OCI-LY3 (cell line): ENCODE data around the gene CNN2.

Source experiments
- EZH2phosphoT487 ChIP-seq: fragments of 200-600 bp; shearing (Covaris generic); IDR thresholded peaks from 2 replicates; pipeline ENCODE4 v1.6.1; 2018; ENCODE audit warnings: antibody characterized with exemption, mixed run types, low read depth
- TF ChIP-seq, protein P1 (sequence below): fragments of 200-600, 300-600 bp; sonication (generic); IDR thresholded peaks from 2 replicates; pipeline ENCODE4 v1.5.1; 2014; ENCODE audit warnings: antibody characterized with exemption, low read length, low read depth

DNA sequence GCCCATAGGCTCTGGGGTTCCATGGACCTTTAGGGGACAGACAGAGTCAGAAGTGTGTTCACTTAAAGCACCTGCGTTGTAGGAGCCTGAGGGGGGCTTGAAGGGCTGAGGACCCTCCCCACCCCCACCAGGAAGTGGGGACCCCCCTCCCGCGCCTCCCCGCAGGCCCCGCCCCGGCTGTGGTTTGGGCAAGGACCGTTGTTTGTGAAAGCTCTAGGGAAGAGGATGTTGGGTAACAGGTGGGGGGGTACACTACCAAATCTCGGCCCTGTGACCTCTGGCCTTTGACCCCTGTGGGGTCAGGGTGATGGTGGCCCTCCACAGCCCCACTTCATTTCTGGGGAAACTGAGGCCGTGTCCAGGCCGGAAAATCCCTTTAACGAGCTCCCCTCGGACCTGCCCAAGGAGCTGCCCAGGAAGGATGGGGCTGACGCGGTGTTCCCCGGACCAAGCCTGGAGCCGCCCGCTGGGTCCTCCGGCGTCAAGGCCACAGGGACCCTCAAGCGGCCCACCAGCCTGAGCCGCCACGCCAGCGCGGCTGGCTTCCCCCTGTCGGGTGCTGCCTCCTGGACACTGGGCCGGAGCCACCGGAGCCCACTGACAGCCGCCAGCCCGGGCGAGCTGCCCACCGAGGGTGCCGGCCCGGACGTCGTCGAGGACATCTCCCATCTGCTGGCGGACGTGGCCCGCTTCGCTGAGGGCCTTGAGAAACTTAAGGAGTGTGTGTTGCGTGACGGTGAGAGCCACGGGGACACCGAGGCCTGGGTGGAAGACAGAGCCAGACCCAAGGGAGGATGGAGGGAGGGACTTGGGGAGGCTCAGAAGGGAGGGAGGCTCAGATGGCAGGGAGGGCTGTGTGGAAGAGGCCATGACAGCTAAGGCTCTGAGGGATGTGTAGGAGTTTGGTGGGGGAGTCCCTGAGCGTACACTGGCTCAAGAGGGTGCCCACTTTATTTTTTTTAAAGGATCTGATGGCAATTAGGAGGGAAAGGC is 41.9 kb downstream of the CNN2 start:
- TF ChIP-seq, protein P1, sequence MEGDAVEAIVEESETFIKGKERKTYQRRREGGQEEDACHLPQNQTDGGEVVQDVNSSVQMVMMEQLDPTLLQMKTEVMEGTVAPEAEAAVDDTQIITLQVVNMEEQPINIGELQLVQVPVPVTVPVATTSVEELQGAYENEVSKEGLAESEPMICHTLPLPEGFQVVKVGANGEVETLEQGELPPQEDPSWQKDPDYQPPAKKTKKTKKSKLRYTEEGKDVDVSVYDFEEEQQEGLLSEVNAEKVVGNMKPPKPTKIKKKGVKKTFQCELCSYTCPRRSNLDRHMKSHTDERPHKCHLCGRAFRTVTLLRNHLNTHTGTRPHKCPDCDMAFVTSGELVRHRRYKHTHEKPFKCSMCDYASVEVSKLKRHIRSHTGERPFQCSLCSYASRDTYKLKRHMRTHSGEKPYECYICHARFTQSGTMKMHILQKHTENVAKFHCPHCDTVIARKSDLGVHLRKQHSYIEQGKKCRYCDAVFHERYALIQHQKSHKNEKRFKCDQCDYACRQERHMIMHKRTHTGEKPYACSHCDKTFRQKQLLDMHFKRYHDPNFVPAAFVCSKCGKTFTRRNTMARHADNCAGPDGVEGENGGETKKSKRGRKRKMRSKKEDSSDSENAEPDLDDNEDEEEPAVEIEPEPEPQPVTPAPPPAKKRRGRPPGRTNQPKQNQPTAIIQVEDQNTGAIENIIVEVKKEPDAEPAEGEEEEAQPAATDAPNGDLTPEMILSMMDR: no peak
- TF ChIP-seq EZH2phosphoT487: no peak
